ENCODE measurements around the gene GARRE1.

DNA sequence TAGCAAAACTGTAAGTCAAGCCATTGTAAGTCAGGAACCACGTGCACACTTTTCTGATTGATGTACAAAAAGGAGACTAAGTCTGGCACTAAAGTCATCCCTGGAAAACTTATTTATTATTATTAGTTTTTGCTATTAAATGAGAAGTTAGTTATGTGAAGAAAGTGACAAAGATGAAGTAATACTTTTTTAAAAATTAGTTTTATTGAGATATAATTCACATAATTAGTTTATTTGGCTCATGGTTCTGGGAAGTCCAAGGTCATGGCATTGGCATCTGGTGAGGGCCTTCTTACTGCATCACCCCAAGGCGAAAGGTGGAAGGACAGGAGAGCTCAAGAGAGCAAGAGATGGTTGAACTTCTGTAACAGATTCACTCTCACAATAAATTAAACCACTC, 36.9 kb downstream of the GARRE1 start:
- TF ChIP-seq ESRRG (CRISPR knock-in tag; IDR thresholded peaks at IDR 0.05) = no peak
- TF ChIP-seq TOX (CRISPR knock-in tag; IDR thresholded peaks at IDR 0.05; ENCODE audit: borderline replicate concordance) = no peak
- no peak for TF ChIP-seq ARNTL (CRISPR knock-in tag; IDR thresholded peaks at IDR 0.05; ENCODE audit: borderline replicate concordance, low read depth)
- no peak for TF ChIP-seq CSDC2 (CRISPR knock-in tag; IDR thresholded peaks at IDR 0.05)
- TF ChIP-seq ZFP30 (CRISPR knock-in tag; IDR thresholded peaks at IDR 0.05) = no peak
- no peak for TF ChIP-seq BACH2 (CRISPR knock-in tag; IDR thresholded peaks at IDR 0.05; ENCODE audit: borderline replicate concordance)
- TF ChIP-seq PPARA (CRISPR knock-in tag; IDR thresholded peaks at IDR 0.05; ENCODE audit: borderline replicate concordance) = no peak
- no peak for TF ChIP-seq RARB (CRISPR knock-in tag; IDR thresholded peaks at IDR 0.05)

All from SK-N-SH treated with all-trans-retinoic acid at 6 μM for 48 hours (cell line).